ENCODE results near the gene KRT4. TPM values are rescaled to one million over a fixed set of nuclear protein-coding genes. Genes with fewer than 3 reads are reported as not detected.

KRT4 gene
- total RNA-seq, 2 donors from 2014 or later, result 0.52 TPM; not detected in 1

GRCh38 chr12:52783563-52784316 lies 30.2 kb downstream of the KRT4 start:
- Histone ChIP-seq H3K4me1 (no peaks in the 10 kb centered on the region), H3K36me3 (replicated peaks in 1 of 2; ENCODE audit: insufficient read depth in 1 of 2, low read depth in 2 of 2) (no peaks in the 10 kb centered on the region), H3K4me3 (no peak overlapping the region), H3K27me3 (no peaks in the 10 kb centered on the region), H3K27ac (no peak overlapping the region), H3K9me3 (no peaks in the 10 kb centered on the region)
- TF ChIP-seq CTCF (IDR thresholded peaks at IDR 0.05) (no peak), POLR2A (IDR thresholded peaks at IDR 0.05) (no peak)
- ATAC-seq (no peak), DNase-seq (no peak)
- WGBS, 2 donors, result 63 to 78% methylated on average over 7 of the region's 7 CpGs
- intact Hi-C loops (cut with DNase I), result no loop called here

- no peak overlapping the region for H3K4me3 ChIP-seq
- WGBS, 2 donors, result 89% methylated on average over 4 of the region's 4 CpGs
- no peaks in the 10 kb centered on the region for H3K27me3 ChIP-seq
- H3K27ac ChIP-seq, result no peak overlapping the region
- intact Hi-C loops (cut with DNase I), result no loop called here
- no peaks in the 10 kb centered on the region for H3K9me3 ChIP-seq
- ATAC-seq (no peak), DNase-seq (no peak)
- no peaks in the 10 kb centered on the region for H3K36me3 ChIP-seq (replicated peaks in 1 of 2; ENCODE audit: insufficient read depth in 1 of 2, low read depth in 2 of 2)
- TF ChIP-seq POLR2A (IDR thresholded peaks at IDR 0.05) (no peak), CTCF (IDR thresholded peaks at IDR 0.05) (no peak)
- H3K4me1 ChIP-seq, result no peaks in the 10 kb centered on the region
These were observed 31.4 kb downstream of the KRT4 start for GRCh38 chr12:52782502-52782901.

- no peak for ATAC-seq
These were observed 32.4 kb downstream of the KRT4 start for GRCh38 chr12:52781399-52782082.

GRCh38 chr12:52779914-52780313 lies 34.0 kb downstream of the KRT4 start:
- Histone ChIP-seq H3K27ac (no peak overlapping the region), H3K4me1 (no peaks in the 10 kb centered on the region), H3K36me3 (replicated peaks in 1 of 2; ENCODE audit: insufficient read depth in 1 of 2, low read depth in 2 of 2) (no peaks in the 10 kb centered on the region), H3K27me3 (no peaks in the 10 kb centered on the region), H3K9me3 (no peaks in the 10 kb centered on the region), H3K4me3 (no peak overlapping the region)
- WGBS, 2 donors, result 90 to 93% methylated on average over 6 of the region's 6 CpGs
- TF ChIP-seq POLR2A (IDR thresholded peaks at IDR 0.05) (no peak), CTCF (IDR thresholded peaks at IDR 0.05) (no peak)
- DNase-seq (no peak), ATAC-seq (no peak)
- intact Hi-C loops (cut with DNase I), result no loop called here

More at GRCh38 chr12:52781399-52782082, 32.4 kb downstream of the KRT4 start:
- no peak for DNase-seq
- intact Hi-C loops (cut with DNase I), result no loop called here
- no peaks in the 10 kb centered on the region for H3K9me3 ChIP-seq
- no peaks in the 10 kb centered on the region for H3K36me3 ChIP-seq (replicated peaks in 1 of 2; ENCODE audit: insufficient read depth in 1 of 2, low read depth in 2 of 2)
- H3K27ac ChIP-seq, result no peak overlapping the region
- H3K4me1 ChIP-seq, result no peaks in the 10 kb centered on the region
- TF ChIP-seq CTCF (IDR thresholded peaks at IDR 0.05) (no peak), POLR2A (IDR thresholded peaks at IDR 0.05) (no peak)
- H3K27me3 ChIP-seq, result no peaks in the 10 kb centered on the region
- WGBS, 2 donors, result 63 to 76% methylated on average over 4 of the region's 4 CpGs
- H3K4me3 ChIP-seq, result no peak overlapping the region
